Left ventricle myocardium inferior (tissue), 1 donor: ENCODE data around the gene PDPN. TPM values are rescaled to one million over a fixed set of nuclear protein-coding genes. Genes with fewer than 3 reads are reported as not detected.

ENCODE experiments used
- DNase-seq: peaks from one replicate; pipeline ENCODE4 v3.0.0-alpha.2; 2020
- H3K27ac ChIP-seq: fragments of 200-600 bp; replicated peaks from 2 replicates; pipeline ENCODE4 v1.8.0; 2021
- H3K27me3 ChIP-seq: fragments of 200-600 bp; 2 replicates; pipeline ENCODE4 v1.8.0; 2021; ENCODE audit warnings: low read depth
- H3K36me3 ChIP-seq: fragments of 200-600 bp; 2 replicates; pipeline ENCODE4 v1.8.0; 2021
- H3K4me1 ChIP-seq: fragments of 200-600 bp; 2 replicates; pipeline ENCODE4 v1.8.0; 2021
- H3K4me3 ChIP-seq: fragments of 200-600 bp; 2 replicates; pipeline ENCODE4 v1.8.0; 2021; ENCODE audit warnings: mild to moderate bottlenecking, moderate library complexity
- H3K9me3 ChIP-seq: fragments of 200-600 bp; replicated peaks from 2 replicates; pipeline ENCODE4 v1.8.0; 2021
- CTCF ChIP-seq: fragments of 200-600 bp; IDR thresholded peaks from 2 replicates; pipeline ENCODE4 v1.8.0; 2021; ENCODE audit warnings: antibody characterized with exemption, mild to moderate bottlenecking, borderline replicate concordance
- intact Hi-C: fragments of 100-400 bp; cut with micrococcal nuclease; formaldehyde crosslinking; loops from one replicate; pipeline ENCODE4 v1.11.0; 2022
- total RNA-seq: library from RNA; stranded (reverse); fragmentation: NEBNext Ultra II Directional; extraction: Animal tissue kit (Norgen Biotek cat#: 25700); gene quantifications from one replicate; pipeline ENCODE4 v1.2.1, GENCODE V29; 2021
- donor health status: DM: no; HTN: yes; CAD: no; lungs with severe emphysema.

Gene PDPN
- total RNA-seq, 1 donor from 2014 or later = 16.7 TPM

GRCh38 chr1:13548281-13548680 is 35.4 kb upstream of the PDPN start:
- no peak for TF ChIP-seq CTCF
- Histone ChIP-seq H3K4me3 (no peak overlapping the region), H3K27ac (no peak overlapping the region), H3K36me3 (no peaks in the 10 kb centered on the region), H3K9me3 (no peaks in the 10 kb centered on the region), H3K4me1 (peaks cover 2% of the 10 kb centered on the region), H3K27me3 (peaks cover 4% of the 10 kb centered on the region)
- intact Hi-C loops = no loop called here
- no peak for DNase-seq

GRCh38 chr1:13549021-13549420 is 34.6 kb upstream of the PDPN start:
- intact Hi-C loops = no loop called here

GRCh38 chr1:13549521-13549920 is 34.1 kb upstream of the PDPN start:
- H3K27ac ChIP-seq = no peak overlapping the region
- no peaks in the 10 kb centered on the region for H3K9me3 ChIP-seq
- no peak overlapping the region for H3K4me3 ChIP-seq
- H3K4me1 ChIP-seq = no peaks in the 10 kb centered on the region
- no peak for TF ChIP-seq CTCF
- no peak for DNase-seq
- intact Hi-C loops = no loop called here
- H3K36me3 ChIP-seq = no peaks in the 10 kb centered on the region
- H3K27me3 ChIP-seq = peaks cover 4% of the 10 kb centered on the region

More at GRCh38 chr1:13549021-13549420, 34.6 kb upstream of the PDPN start:
- no peak overlapping the region for H3K27ac ChIP-seq
- H3K36me3 ChIP-seq = no peaks in the 10 kb centered on the region
- DNase-seq = no peak
- H3K4me3 ChIP-seq = no peak overlapping the region
- no peaks in the 10 kb centered on the region for H3K9me3 ChIP-seq
- H3K27me3 ChIP-seq = peaks cover 4% of the 10 kb centered on the region
- TF ChIP-seq CTCF = no peak
- H3K4me1 ChIP-seq = no peaks in the 10 kb centered on the region

- no peaks in the 10 kb centered on the region for H3K4me1 ChIP-seq
- no peak overlapping the region for H3K27ac ChIP-seq
- no peaks in the 10 kb centered on the region for H3K36me3 ChIP-seq
- intact Hi-C loops = no loop called here
- no peak overlapping the region for H3K4me3 ChIP-seq
- H3K27me3 ChIP-seq = peaks cover 4% of the 10 kb centered on the region
- no peak for DNase-seq
- H3K9me3 ChIP-seq = no peaks in the 10 kb centered on the region
- no peak for TF ChIP-seq CTCF
Observed at GRCh38 chr1:13550663-13551062, 33.0 kb upstream of the PDPN start.

GRCh38 chr1:13554798-13555197 is 28.8 kb upstream of the PDPN start:
- Histone ChIP-seq H3K4me3 (no peak overlapping the region), H3K9me3 (no peaks in the 10 kb centered on the region), H3K36me3 (no peaks in the 10 kb centered on the region), H3K27me3 (no peaks in the 10 kb centered on the region), H3K27ac (no peak overlapping the region), H3K4me1 (no peaks in the 10 kb centered on the region)
- TF ChIP-seq CTCF = no peak
- intact Hi-C loops = no loop called here
- no peak for DNase-seq
